ENCODE measurements around the gene MBD4.

The MBD4 gene

DNA sequence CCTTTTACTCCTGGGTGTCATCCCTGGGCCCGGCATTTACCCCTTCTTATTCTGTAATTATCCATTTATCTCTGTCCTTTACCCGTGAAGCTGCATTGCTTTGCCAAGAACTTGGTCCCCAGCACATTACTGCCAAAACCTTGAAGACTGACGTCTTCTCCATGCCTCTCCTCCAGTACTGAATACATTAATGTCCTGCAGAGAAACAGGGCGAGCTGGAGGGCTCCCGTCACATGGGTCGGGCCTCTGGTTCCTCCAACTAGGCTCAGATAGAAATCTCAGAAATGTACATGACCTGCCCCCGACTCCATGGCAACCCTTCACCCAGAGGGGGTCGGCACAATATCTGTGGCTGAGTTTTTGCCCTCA is 11.8 kb downstream of the MBD4 start:
- Mint-ChIP-seq H3K36me3 (peaks cover 50% of the 10 kb centered on the region), H3K4me3 (peak overlapping the region; percentile 56), H3K27ac (peak overlapping the region; percentile 73), H3K4me1 (peaks cover 38% of the 10 kb centered on the region), H3K9me3 (no peaks in the 10 kb centered on the region)
- DNase-seq (ENCODE audit: low spot score in 2 of 2) (no peak), ATAC-seq (no peak)

DNA sequence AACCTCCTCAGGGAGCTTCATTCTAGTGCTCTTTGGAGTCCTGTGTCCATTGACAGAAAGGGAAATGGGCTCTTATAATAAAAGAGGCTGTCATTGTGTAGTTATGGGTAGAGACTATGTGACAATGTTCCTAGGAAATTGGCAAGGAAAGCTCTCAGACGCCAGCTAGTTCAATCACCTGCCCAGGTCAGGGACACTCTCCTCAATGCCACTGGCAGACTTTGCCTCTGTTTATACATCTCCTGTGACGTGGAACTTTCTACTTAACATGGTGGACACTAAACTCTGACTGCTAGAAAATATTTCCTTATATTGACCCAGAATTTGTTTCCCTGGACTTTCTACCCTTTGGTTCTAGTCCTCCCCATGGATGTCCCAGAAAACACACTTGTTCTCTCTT is 14.1 kb downstream of the MBD4 start:
- H3K9me3 Mint-ChIP-seq = no peaks in the 10 kb centered on the region

DNA sequence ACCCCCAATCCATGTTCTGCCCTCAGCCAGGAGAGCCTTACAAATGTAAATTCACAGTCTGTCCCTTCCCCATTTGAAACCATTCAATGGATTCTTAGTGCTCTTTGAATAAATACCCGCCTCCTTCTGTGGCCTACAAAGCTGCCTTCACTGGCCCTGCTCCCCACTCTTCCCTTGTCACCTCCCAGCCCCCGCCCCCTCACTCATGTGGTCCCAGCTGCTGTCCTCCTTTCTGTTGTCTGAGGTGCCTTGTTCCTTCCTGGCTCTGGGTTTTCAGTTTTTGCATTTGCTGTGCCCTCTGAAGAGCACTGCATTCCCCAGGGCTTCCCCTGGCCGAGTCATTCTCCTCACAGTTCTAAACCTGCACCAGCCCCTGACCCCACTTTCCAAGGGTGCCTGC is 14.5 kb downstream of the MBD4 start:
- Mint-ChIP-seq H3K4me3 (no peak overlapping the region), H3K4me1 (peaks cover 38% of the 10 kb centered on the region), H3K36me3 (peaks cover 23% of the 10 kb centered on the region), H3K27ac (no peak overlapping the region), H3K9me3 (no peaks in the 10 kb centered on the region)
- ATAC-seq (no peak), DNase-seq (ENCODE audit: low spot score in 2 of 2) (no peak)

More for the DNA sequence above, 14.1 kb downstream of the MBD4 start:
- Mint-ChIP-seq H3K4me3 (no peak overlapping the region), H3K27ac (no peak overlapping the region), H3K4me1 (peaks cover 38% of the 10 kb centered on the region), H3K36me3 (peaks cover 27% of the 10 kb centered on the region)
- no peak for ATAC-seq
- no peak for DNase-seq (ENCODE audit: low spot score in 2 of 2)

DNA sequence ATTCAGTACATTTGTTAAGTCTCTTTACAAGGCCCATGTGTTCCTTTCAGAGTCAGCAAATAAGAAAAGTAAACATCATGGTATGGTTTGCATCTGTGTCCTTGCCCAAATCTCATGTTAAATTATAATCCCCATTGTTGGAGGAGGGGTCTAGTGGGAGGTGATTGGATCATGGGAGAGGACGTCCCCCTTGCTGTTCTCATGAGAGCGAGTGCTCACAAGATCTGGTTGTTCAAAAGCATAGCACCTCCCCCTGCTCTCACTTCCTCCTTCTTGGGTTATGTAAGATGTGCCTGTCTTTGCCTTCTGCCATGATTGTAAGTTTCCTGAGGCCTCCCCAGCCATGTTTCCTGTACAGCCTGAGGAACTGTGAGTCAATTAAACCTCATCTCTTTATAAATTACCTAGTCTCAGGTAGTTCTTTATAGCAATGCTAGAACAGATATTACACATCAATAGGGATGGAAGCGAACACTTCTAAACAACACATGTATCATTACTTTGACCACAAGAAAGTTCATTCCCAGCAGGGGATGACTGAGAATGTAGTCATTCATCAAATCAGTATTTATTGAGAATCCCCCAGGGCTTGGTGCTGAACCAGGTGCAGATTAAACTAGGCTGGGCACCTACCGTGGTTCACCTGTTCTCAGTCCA is 15.4 kb downstream of the MBD4 start:
- H3K27ac Mint-ChIP-seq = peak overlapping the region; percentile 20
- no peak overlapping the region for H3K4me3 Mint-ChIP-seq
- peaks cover 31% of the 10 kb centered on the region for H3K4me1 Mint-ChIP-seq
- no peaks in the 10 kb centered on the region for H3K9me3 Mint-ChIP-seq
- peaks cover 14% of the 10 kb centered on the region for H3K36me3 Mint-ChIP-seq
- DNase-seq (ENCODE audit: low spot score in 2 of 2) (no peak), ATAC-seq (peak; percentile 51)

DNA sequence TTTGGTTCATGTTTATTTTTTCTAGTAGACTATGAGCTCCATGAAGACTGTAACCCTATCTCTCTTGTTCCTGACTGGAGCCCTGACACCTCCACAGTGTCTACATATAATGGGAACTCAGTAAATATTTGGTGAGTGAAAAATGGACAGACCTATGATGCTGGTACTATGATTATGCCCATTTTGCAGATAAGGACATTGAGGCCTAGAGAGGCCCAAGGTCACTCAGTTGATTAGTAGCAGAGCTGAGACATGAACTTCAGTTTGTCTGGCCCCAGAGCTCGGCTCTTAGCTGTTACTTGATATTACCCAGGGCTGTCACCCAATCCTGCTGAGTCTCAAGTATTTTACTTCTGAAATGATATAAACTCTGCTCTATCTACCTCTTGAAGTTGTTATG is 16.9 kb downstream of the MBD4 start:
- DNase-seq (ENCODE audit: low spot score in 2 of 2) (no peak), ATAC-seq (no peak)
- Mint-ChIP-seq H3K4me3 (no peak overlapping the region), H3K36me3 (peaks cover 2% of the 10 kb centered on the region), H3K4me1 (peaks cover 17% of the 10 kb centered on the region), H3K9me3 (no peaks in the 10 kb centered on the region), H3K27ac (no peak overlapping the region)

DNA sequence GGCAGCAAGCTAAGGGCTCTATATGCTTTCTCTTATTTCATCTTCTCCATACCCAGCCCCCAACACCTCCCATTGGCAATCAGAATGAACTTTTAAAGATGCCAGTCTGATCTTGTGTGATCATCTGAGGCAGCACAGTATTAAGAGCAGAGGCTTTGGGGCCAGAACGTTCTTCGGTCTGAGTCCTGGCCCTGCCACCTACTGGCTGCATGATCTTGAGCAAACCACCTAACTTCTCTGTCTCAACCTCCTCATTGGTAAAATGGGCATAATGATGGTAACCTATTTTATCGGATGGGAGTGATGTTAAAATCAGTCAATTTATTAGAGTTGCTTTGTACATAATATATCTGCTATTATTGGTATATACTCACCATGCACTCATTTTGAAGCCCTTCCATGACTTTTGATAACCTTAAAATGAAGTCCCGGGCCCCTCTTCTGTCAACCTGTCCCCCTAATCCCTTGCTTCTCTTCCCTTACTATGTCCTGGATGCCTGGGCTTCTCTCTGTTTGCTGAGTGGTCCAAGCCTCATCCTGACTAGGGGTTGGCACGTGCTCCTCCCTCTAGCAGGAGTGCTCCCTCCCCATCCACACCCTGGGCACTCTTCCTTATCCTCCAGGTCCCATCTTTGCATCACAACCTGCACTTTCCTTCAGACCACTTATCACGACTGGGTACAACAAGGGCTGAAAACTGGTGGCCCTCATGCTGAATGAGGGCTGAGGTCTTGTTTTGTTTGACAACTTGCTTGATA is 17.6 kb downstream of the MBD4 start:
- no peak for ATAC-seq
- H3K36me3 Mint-ChIP-seq = no peaks in the 10 kb centered on the region

DNA sequence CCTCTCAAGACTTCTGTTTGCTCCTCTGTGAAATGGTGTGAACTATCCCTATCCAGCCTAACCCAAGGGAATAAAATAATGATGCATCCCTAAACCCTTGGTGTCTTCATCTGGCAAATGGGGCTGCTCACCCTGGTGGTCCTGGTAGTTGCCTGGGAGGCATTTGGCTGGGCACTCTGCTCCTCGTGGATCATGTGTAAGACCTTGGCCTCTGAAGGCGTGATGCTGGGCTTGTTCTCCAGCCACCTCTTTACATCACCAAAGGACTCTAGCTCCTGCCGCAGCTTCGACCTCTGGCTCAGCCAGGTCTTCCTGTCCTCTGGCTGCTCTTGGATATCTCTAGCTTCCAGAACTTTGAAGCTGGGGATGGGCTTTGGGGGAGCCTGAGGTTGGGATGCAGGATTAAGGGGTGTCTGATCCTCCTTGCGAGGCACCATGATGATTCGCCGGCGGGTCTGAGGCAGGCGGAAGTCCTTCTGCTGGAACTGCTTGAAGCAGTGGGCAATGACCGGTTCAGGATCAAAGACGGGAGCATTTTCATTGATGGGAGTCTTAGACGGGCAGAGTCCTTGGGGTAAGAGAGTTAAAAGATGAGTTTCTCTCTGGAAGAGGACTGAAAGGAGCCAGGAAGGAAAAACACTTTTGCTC is 18.4 kb downstream of the MBD4 start:
- ATAC-seq (no peak), DNase-seq (ENCODE audit: low spot score in 2 of 2) (no peak)
- H3K4me1 Mint-ChIP-seq = peaks cover 10% of the 10 kb centered on the region
- no peak overlapping the region for H3K27ac Mint-ChIP-seq
- no peaks in the 10 kb centered on the region for H3K9me3 Mint-ChIP-seq
- no peaks in the 10 kb centered on the region for H3K36me3 Mint-ChIP-seq
- no peak overlapping the region for H3K4me3 Mint-ChIP-seq

More for the DNA sequence above, 17.6 kb downstream of the MBD4 start:
- peaks cover 10% of the 10 kb centered on the region for H3K4me1 Mint-ChIP-seq
- no peak overlapping the region for H3K27ac Mint-ChIP-seq
- no peak for DNase-seq (ENCODE audit: low spot score in 2 of 2)
- H3K4me3 Mint-ChIP-seq = no peak overlapping the region
- no peaks in the 10 kb centered on the region for H3K9me3 Mint-ChIP-seq

DNA sequence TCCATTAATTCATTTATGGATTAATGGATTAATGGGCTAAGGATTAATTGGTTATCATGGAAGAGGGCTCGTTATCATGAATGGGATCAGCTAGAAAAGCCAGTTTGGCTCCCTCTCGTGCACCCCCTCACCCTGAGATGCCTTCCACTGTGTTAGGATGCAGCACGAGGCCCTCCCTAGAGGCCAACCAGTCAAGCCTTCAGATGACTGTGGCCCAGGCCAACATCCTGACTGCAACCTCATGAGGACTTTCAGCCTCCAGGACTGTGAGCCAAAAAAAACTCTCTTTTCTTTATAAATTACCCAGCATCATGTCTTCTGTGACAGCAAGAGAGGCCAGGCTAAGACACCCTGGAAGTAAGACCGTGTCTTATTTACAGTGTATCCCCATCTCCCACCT is 20.3 kb downstream of the MBD4 start:
- Mint-ChIP-seq H3K36me3 (no peaks in the 10 kb centered on the region), H3K4me3 (no peak overlapping the region), H3K9me3 (no peaks in the 10 kb centered on the region), H3K4me1 (peaks cover 8% of the 10 kb centered on the region), H3K27ac (no peak overlapping the region)
- DNase-seq (ENCODE audit: low spot score in 2 of 2) (no peak), ATAC-seq (no peak)

DNA sequence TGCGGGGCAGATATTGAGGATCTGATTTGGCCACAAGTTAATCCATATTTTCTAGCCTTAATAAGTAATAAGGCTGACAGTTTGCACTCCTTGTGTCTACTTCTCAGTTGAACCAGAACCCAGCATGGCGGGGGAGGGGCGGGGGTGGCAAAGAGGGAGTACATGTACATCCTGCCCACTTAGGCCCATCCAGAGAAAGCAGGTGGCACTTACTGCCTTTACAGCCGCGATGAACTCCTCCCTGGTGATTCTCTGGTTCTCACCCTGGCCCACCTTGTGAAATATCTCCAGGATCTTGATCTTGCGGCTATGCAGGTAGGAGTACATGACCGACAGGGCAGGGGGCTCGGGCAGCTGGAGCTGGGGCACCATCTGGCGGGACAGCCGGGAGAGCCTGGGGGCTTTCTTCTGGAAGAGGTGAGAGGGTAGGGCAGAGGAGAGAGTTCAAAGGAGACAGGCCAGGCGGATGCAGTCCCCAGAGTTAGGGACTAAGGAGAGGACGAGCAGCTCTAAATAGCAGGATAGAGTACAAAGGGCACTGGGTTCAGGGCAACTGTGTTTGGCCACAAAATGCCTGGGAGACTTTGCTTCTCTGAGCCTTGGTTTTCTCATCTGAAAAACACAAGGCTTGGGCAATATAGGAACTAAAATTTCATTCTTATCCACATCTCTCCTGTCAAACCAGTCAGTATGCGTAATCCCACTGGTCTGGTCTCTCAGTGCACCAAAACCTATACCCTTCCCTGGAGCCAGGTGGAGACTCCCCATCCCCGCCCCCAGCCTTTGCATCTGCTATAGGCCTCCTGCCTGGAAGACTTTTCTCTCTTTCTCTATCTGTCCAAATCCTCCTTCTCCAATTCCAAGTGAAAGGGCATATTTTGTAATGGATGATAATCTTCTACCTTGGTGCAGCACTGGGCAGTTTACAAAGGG is 21.4 kb downstream of the MBD4 start:
- Mint-ChIP-seq H3K36me3 (no peaks in the 10 kb centered on the region), H3K4me1 (no peaks in the 10 kb centered on the region), H3K4me3 (no peak overlapping the region), H3K9me3 (no peaks in the 10 kb centered on the region), H3K27ac (no peak overlapping the region)
- ATAC-seq (no peak), DNase-seq (ENCODE audit: low spot score in 2 of 2) (no peak)

DNA sequence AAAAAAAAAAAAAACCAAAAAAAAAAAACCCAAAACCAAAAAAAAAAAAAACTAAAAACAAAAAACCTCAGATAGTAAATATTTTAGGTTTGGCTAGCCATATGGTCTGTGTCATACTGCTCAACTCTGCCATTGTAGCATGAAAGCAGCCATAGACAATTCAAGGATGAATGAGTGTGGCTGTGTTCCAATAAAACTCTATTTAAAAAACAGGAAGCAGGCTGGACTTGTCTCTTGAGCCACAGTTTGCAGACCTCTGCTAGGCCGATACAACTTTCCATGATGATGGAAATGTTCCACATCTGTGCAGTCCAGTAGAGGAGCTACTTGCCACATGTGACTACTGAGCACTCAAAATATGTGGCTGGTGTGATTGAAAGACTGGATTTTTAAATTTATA is 22.4 kb downstream of the MBD4 start:
- Mint-ChIP-seq H3K4me1 (no peaks in the 10 kb centered on the region), H3K9me3 (no peaks in the 10 kb centered on the region), H3K4me3 (no peak overlapping the region), H3K27ac (no peak overlapping the region), H3K36me3 (no peaks in the 10 kb centered on the region)
- ATAC-seq = no peak
- DNase-seq (ENCODE audit: low spot score in 2 of 2) = no peak

DNA sequence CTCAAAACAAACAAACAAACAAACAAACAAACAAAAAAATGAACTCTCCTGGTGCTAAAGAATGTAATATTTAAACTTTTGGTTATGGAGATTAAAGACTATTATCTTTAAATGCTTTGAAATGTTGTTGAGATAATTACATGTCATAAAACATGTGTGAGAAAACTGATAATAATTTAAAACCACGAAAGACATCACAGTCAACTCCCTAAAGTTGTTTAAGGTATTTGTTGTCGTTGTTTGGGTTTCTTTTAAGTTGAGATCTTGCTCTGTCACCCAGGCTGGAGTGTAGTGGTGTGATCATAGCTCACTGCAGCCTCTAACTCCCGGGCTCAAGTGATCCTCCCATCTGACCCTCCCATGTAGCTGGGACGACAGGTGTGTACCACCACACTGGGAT is 23.3 kb downstream of the MBD4 start:
- Mint-ChIP-seq H3K4me3 (no peak overlapping the region), H3K9me3 (no peaks in the 10 kb centered on the region), H3K36me3 (no peaks in the 10 kb centered on the region), H3K27ac (no peak overlapping the region), H3K4me1 (no peaks in the 10 kb centered on the region)
- no peak for ATAC-seq
- no peak for DNase-seq (ENCODE audit: low spot score in 2 of 2)

DNA sequence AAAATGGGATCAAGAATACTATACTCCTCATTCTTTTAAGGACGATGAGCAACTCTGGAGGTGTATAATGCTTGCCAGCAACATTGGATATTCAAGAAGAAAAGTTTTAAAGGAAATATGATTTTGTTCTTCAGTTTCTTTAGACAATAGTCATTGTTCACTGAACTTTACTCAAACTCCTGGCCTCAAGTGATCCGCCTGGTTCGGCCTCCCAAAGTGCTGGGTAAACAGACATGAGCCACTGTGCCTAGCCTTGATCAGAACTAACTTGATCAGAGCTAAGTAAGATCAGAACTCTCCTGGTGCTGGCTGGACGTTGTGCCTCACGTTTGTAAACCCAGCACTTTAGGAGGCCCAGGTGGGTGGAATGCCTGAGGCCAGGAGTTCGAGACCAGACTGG is 23.9 kb downstream of the MBD4 start:
- DNase-seq (ENCODE audit: low spot score in 2 of 2) (no peak), ATAC-seq (no peak)
- H3K4me1 Mint-ChIP-seq = no peaks in the 10 kb centered on the region
- no peak overlapping the region for H3K27ac Mint-ChIP-seq
- H3K4me3 Mint-ChIP-seq = no peak overlapping the region
- H3K36me3 Mint-ChIP-seq = no peaks in the 10 kb centered on the region
- H3K9me3 Mint-ChIP-seq = no peaks in the 10 kb centered on the region

DNA sequence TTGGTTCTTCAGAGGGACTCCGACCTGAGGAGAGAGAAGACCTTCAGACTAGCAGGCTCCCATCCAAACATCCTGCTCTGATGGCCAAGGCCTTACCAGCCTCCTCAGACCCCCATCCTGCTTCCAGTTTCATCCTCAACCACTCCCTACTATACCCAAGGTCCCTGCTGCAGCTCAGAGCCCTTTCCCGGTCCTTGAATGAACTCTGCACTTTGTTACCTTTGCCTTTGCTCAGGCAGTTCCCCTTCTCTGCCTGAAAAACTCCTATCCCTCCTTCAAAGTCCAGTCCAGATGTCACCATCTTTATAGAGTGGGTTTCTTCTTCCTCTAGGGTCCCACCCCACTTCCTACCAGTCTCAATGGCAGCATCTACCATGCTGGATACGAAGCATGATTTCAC is 24.4 kb downstream of the MBD4 start:
- DNase-seq (ENCODE audit: low spot score in 2 of 2) = no peak
- H3K9me3 Mint-ChIP-seq = no peaks in the 10 kb centered on the region
- no peak for ATAC-seq
- H3K4me3 Mint-ChIP-seq = no peak overlapping the region
- H3K27ac Mint-ChIP-seq = no peak overlapping the region
- H3K36me3 Mint-ChIP-seq = no peaks in the 10 kb centered on the region
- H3K4me1 Mint-ChIP-seq = no peaks in the 10 kb centered on the region

DNA sequence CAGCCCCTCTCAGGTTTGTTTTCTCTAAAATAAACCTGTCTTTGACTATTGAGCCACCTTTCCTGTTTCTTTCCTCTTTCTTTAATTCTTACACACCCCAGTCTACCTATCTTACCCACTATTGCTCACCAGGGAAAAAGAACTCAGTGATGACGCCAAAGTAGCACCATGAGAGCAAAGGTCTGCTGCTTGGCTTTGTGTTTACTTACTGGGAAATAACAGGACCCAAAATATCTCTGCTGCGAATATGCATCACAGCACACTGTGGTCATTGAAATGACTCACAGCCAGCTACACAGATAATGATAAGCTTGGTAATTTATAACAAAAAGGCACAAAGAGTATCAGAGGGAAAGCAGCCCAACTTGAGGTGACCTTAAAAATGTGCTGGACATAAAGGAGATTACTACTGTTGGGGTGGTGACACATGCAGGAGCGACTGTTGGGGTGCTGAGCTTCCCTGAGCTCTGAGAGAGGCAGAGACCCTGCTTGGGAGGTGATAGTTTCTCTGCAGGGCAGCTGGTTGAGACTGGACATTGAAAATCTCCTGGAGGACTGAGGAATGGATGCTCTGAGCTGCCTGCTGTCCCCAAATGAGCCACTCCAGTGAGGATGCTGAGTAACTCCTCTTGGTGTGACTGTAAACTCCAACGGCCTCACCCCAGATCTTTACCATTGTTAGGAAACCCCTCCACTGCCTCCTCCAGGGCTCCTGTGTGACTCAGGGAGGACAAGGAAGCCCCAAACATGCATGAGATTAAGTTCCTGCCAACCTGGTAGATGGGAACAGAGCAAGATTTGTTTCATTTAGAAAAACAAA is 25.9 kb downstream of the MBD4 start:
- ATAC-seq = peak; percentile 68
- DNase-seq (ENCODE audit: low spot score in 2 of 2) = no peak
- no peaks in the 10 kb centered on the region for H3K4me1 Mint-ChIP-seq
- no peak overlapping the region for H3K4me3 Mint-ChIP-seq
- H3K36me3 Mint-ChIP-seq = no peaks in the 10 kb centered on the region
- H3K9me3 Mint-ChIP-seq = no peaks in the 10 kb centered on the region
- no peak overlapping the region for H3K27ac Mint-ChIP-seq
